DMS53 treated with DMSO at 0.1 percent for 48 hours (cell line): Measurements from ENCODE around the gene C5orf52.
"Not testable (repeated sequence)": the region's sequence is repeated elsewhere in the genome, so short reads cannot be mapped to it uniquely, and the experiment has no call there.

Experiments
- DNase-seq: peaks from one replicate; lab custom pipeline; 2025; ENCODE audit not compliant: unreplicated experiment; lab: John Stamatoyannopoulos, UW

Gene C5orf52

GRCh38 chr5:157677931-157678330, 6.6 kb downstream of the C5orf52 start:
- no peak for DNase-seq

GRCh38 chr5:157679801-157680200, 8.5 kb downstream of the C5orf52 start:
- DNase-seq, result no peak

- DNase-seq, result no peak
Observed at GRCh38 chr5:157680239-157680638, 8.9 kb downstream of the C5orf52 start.

GRCh38 chr5:157681048-157681447, 9.7 kb downstream of the C5orf52 start:
- DNase-seq, result no peak

GRCh38 chr5:157682257-157682656, 10.9 kb downstream of the C5orf52 start:
- no peak for DNase-seq

GRCh38 chr5:157686276-157687197, 15.2 kb downstream of the C5orf52 start:
- not testable (repeated sequence) for DNase-seq

- DNase-seq, result no peak
Observed at GRCh38 chr5:157687198-157687554, 15.8 kb downstream of the C5orf52 start.

GRCh38 chr5:157689942-157690689, 18.8 kb downstream of the C5orf52 start:
- DNase-seq, result no peak

- DNase-seq, result no peak
Observed at GRCh38 chr5:157690690-157691433, 19.5 kb downstream of the C5orf52 start.

- not testable (repeated sequence) for DNase-seq
Observed at GRCh38 chr5:157693816-157694215, 22.5 kb downstream of the C5orf52 start.

- DNase-seq, result not testable (repeated sequence)
Observed at GRCh38 chr5:157696154-157696553, 24.8 kb downstream of the C5orf52 start.

- DNase-seq, result not testable (repeated sequence)
Observed at GRCh38 chr5:157698674-157699073, 27.3 kb downstream of the C5orf52 start.

GRCh38 chr5:157703736-157704135, 32.4 kb downstream of the C5orf52 start:
- DNase-seq, result no peak

GRCh38 chr5:157708866-157709265, 37.5 kb downstream of the C5orf52 start:
- DNase-seq, result no peak

GRCh38 chr5:157709346-157709745, 38.0 kb downstream of the C5orf52 start:
- DNase-seq, result no peak

GRCh38 chr5:157710431-157710830, 39.1 kb downstream of the C5orf52 start:
- DNase-seq, result no peak

GRCh38 chr5:157710882-157711281, 39.5 kb downstream of the C5orf52 start:
- DNase-seq, result no peak

GRCh38 chr5:157713830-157714595, 42.7 kb downstream of the C5orf52 start:
- DNase-seq, result no peak

- no peak for DNase-seq
Observed at GRCh38 chr5:157714596-157714864, 43.2 kb downstream of the C5orf52 start.

- DNase-seq, result peak; percentile 38
Observed at GRCh38 chr5:157718519-157718918, 47.2 kb downstream of the C5orf52 start.

GRCh38 chr5:157719245-157719644, 47.9 kb downstream of the C5orf52 start:
- no peak for DNase-seq
